Astrocyte (in vitro differentiated cells and primary cell): Measurements from ENCODE around the gene ADGRA1. TPM values are rescaled to one million over a fixed set of nuclear protein-coding genes. Genes with fewer than 3 reads are reported as not detected.

Experiments used
- DNase-seq: peaks from one replicate; pipeline ENCODE4 v3.0.0-alpha.2; 2010; ENCODE audit warnings: low read depth
- FAIRE-seq: peaks from 2 replicates; lab custom pipeline; 2011; peaks lifted over from hg19 to GRCh38; lab: Jason Lieb, UNC
- H2AFZ ChIP-seq: 2 replicates; pipeline ENCODE4 v1.6.0; 2012; ENCODE audit warnings: low read depth, low read length, inconsistent platforms
- H3K27ac ChIP-seq: 2 replicates; pipeline ENCODE4 v1.5.1; 2011; ENCODE audit warnings: low read depth, low read length, inconsistent platforms
- H3K27me3 ChIP-seq: 2 replicates; pipeline ENCODE4 v1.6.0; 2011; ENCODE audit warnings: low read length, inconsistent platforms; ENCODE audit not compliant: insufficient read depth
- H3K36me3 ChIP-seq: 2 replicates; pipeline ENCODE4 v1.5.1; 2011; ENCODE audit warnings: low read length, inconsistent platforms; ENCODE audit not compliant: insufficient read depth
- H3K4me1 ChIP-seq: 2 replicates; pipeline ENCODE4 v1.5.1; 2011; ENCODE audit warnings: low read length, inconsistent platforms; ENCODE audit not compliant: insufficient read depth
- H3K4me2 ChIP-seq: 2 replicates; pipeline ENCODE4 v1.6.0; 2012; ENCODE audit warnings: low read length, inconsistent platforms
- H3K4me3 ChIP-seq: 2 replicates; pipeline ENCODE4 v1.5.1; 2011; ENCODE audit warnings: low read depth, mild to moderate bottlenecking, low read length, inconsistent platforms; ENCODE audit not compliant: insufficient read depth
- H3K79me2 ChIP-seq: 2 replicates; pipeline ENCODE4 v1.6.0; 2012; ENCODE audit warnings: mild to moderate bottlenecking, low read length, inconsistent platforms; ENCODE audit not compliant: insufficient read depth
- H3K9ac ChIP-seq: 2 replicates; pipeline ENCODE4 v1.6.0; 2012; ENCODE audit warnings: mild to moderate bottlenecking, low read length, inconsistent platforms
- H3K9me3 ChIP-seq: 2 replicates; pipeline ENCODE4 v1.5.1; 2012; ENCODE audit warnings: low read depth, mild to moderate bottlenecking, low read length, inconsistent platforms; ENCODE audit not compliant: insufficient read depth
- H4K20me1 ChIP-seq: 2 replicates; pipeline ENCODE4 v1.6.0; 2012; ENCODE audit warnings: low read length, inconsistent platforms; ENCODE audit not compliant: insufficient read depth
- H3K27ac Mint-ChIP-seq: one replicate; pipeline ENCODE4 v1.8.0; 2021; ENCODE audit warnings: mild to moderate bottlenecking, mixed read lengths; ENCODE audit not compliant: unreplicated experiment
- H3K27me3 Mint-ChIP-seq: one replicate; pipeline ENCODE4 v1.8.0; 2021; ENCODE audit warnings: low read depth, mixed read lengths; ENCODE audit not compliant: unreplicated experiment
- H3K36me3 Mint-ChIP-seq: one replicate; pipeline ENCODE4 v1.8.0; 2021; ENCODE audit warnings: low read depth, mixed read lengths; ENCODE audit not compliant: unreplicated experiment
- H3K4me1 Mint-ChIP-seq: one replicate; pipeline ENCODE4 v1.8.0; 2021; ENCODE audit warnings: low read depth, mixed read lengths; ENCODE audit not compliant: unreplicated experiment
- H3K4me3 Mint-ChIP-seq: one replicate; pipeline ENCODE4 v1.8.0; 2021; ENCODE audit warnings: mild to moderate bottlenecking, moderate library complexity, mixed read lengths; ENCODE audit not compliant: unreplicated experiment
- H3K9me3 Mint-ChIP-seq: one replicate; pipeline ENCODE4 v1.8.0; 2021; ENCODE audit warnings: mild to moderate bottlenecking, mixed read lengths; ENCODE audit not compliant: unreplicated experiment
- CTCF ChIP-seq: IDR thresholded peaks from 2 replicates; pipeline ENCODE4 v1.5.1; 2011; ENCODE audit warnings: low read depth, mild to moderate bottlenecking, inconsistent platforms, low read length, moderate library complexity; ENCODE audit not compliant: insufficient read depth
- EZH2 ChIP-seq: IDR thresholded peaks from 2 replicates; pipeline ENCODE4 v1.6.1; 2012; ENCODE audit warnings: mild to moderate bottlenecking, low read length, inconsistent platforms; ENCODE audit not compliant: insufficient read depth
- total RNA-seq: library from RNA; stranded (reverse); gene quantifications from 2 replicates; pipeline ENCODE4 v1.2.1, GENCODE V29; 2021

Gene ADGRA1
- total RNA-seq, 1 donor from 2014 or later, result not detected

DNA sequence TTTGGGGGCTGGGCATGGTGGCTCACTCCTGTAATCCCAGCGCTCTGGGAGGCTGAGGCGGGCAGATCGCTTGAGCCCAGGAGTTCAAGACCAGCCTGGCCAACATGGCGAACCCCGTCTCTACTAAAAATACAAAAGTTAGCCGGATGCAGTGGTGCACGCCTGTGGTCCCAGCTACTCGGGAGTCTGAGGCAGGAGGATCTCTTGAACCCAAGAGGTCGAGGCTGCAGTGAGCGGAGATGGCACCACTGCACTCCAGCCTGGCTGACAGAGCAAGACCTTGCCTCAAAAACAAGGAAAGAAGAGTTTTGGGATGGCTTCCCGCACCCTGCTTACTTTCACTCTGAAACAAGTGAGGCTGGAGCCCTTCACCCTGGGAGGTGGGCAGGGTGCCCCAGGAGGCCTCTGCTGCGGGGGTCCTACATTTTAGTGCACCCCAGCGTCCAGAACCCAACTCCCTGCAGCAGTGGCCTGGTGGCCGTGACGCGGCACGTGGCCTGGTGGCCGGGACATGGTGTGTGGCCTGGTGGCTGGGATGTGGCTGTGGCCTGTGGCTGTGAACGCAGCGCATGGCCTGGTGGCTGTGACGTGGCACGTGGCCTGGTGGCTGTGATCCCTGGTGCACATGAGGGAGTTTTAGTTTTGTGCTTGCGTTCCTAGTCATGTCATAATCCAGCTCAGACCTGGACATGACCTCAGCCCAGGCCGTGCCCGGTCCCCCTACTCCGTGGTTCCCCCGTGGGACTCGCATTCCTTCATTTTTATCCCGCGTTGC lies 81.6 kb downstream of the ADGRA1 start:
- no peak overlapping the region for H3K27ac Mint-ChIP-seq
- DNase-seq (no peak), FAIRE-seq (no peak)
- no peak overlapping the region for H3K4me3 Mint-ChIP-seq
- TF ChIP-seq EZH2 (no peak), CTCF (no peak)
- peaks cover 12% of the 10 kb centered on the region for H3K36me3 Mint-ChIP-seq
- Histone ChIP-seq H3K27me3 (no peaks in the 10 kb centered on the region), H4K20me1 (no peaks in the 10 kb centered on the region), H3K4me3 (no peak overlapping the region), H3K4me2 (no peak overlapping the region), H3K27ac (no peak overlapping the region), H3K9ac (no peak overlapping the region), H2AFZ (no peak overlapping the region), H3K9me3 (no peaks in the 10 kb centered on the region), H3K4me1 (no peaks in the 10 kb centered on the region), H3K79me2 (no peaks in the 10 kb centered on the region), H3K36me3 (no peaks in the 10 kb centered on the region)
- peaks cover 17% of the 10 kb centered on the region for H3K27me3 Mint-ChIP-seq
- H3K9me3 Mint-ChIP-seq, result peaks cover 8% of the 10 kb centered on the region
- no peaks in the 10 kb centered on the region for H3K4me1 Mint-ChIP-seq

DNA sequence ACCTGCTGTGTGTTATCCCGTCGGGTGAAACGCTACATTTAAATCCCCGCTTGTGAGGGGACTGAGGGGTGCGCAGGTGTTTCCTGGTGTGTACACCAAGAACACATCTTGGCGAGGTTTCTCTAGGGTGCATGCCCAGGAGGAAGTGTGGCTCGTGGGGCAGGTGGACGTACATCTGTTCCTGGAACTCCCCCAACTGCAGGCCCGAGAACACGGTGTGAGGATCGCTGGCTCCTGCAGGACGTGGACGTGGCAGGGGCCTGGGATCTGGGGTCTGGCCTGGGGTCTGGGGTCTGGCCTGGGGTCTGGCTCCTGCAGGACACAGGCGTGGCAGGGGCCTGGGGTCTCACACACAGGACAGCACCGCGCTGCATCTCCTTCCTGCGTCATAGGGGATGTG lies 82.4 kb downstream of the ADGRA1 start:
- no peaks in the 10 kb centered on the region for H3K4me1 Mint-ChIP-seq
- no peaks in the 10 kb centered on the region for H3K27me3 ChIP-seq
- H4K20me1 ChIP-seq, result no peaks in the 10 kb centered on the region
- DNase-seq (no peak), FAIRE-seq (no peak)
- H3K4me3 Mint-ChIP-seq, result no peak overlapping the region
- H3K4me2 ChIP-seq, result no peak overlapping the region
- H3K9ac ChIP-seq, result no peak overlapping the region
- no peaks in the 10 kb centered on the region for H3K36me3 ChIP-seq
- H3K4me1 ChIP-seq, result no peaks in the 10 kb centered on the region
- H3K79me2 ChIP-seq, result no peaks in the 10 kb centered on the region
- no peak overlapping the region for H2AFZ ChIP-seq
- no peak overlapping the region for H3K4me3 ChIP-seq
- H3K27me3 Mint-ChIP-seq, result peaks cover 20% of the 10 kb centered on the region
- peaks cover 4% of the 10 kb centered on the region for H3K9me3 ChIP-seq
- no peak for TF ChIP-seq CTCF
- no peak for TF ChIP-seq EZH2
- H3K27ac Mint-ChIP-seq, result no peak overlapping the region
- H3K9me3 Mint-ChIP-seq, result peaks cover 8% of the 10 kb centered on the region
- peaks cover 12% of the 10 kb centered on the region for H3K36me3 Mint-ChIP-seq
- H3K27ac ChIP-seq, result no peak overlapping the region
